K562 (cell line): Measurements from ENCODE around the gene LAMA2.

ENCODE experiments used
- AFF4 ChIP-seq: sonication (generic); formaldehyde crosslinking; IDR thresholded peaks from 2 replicates; pipeline ENCODE4 v1.8.0; 2023; ENCODE audit warnings: mild to moderate bottlenecking, missing genetic modification reagents
- CHD7 ChIP-seq: fragments of 200-600 bp; sonication (generic); IDR thresholded peaks from one replicate; pipeline ENCODE4 v1.6.1; 2012; ENCODE audit warnings: mild to moderate bottlenecking, low read depth, low read length, inconsistent platforms
- CTCF ChIP-seq, 3 experiments: IDR thresholded peaks in 2 of 3; conservative IDR thresholded peaks in 1 of 3; 2 replicates each; pipeline ENCODE4 v1.5.1; 2011 to 2012; ENCODE audit warnings: low read length in 3 of 3, mild to moderate bottlenecking in 3 of 3, control low read depth in 2 of 3, improper control_type of control experiment in 1 of 3, inconsistent platforms in 1 of 3, low read depth in 1 of 3, mixed read lengths in 1 of 3, moderate library complexity in 1 of 3; ENCODE audit not compliant: insufficient read depth in 2 of 3
- CXXC5 ChIP-seq: fragments of 250-450 bp; sonication (Bioruptor Pico); IDR thresholded peaks from 2 replicates; pipeline ENCODE4 v1.8.0; 2022; ENCODE audit warnings: inconsistent platforms, mild to moderate bottlenecking, moderate library complexity
- HDAC3 ChIP-seq: fragments of 450-650 bp; IDR thresholded peaks from 2 replicates; pipeline ENCODE4 v1.6.1; 2018; ENCODE audit warnings: borderline replicate concordance, mild to moderate bottlenecking, moderate library complexity; ENCODE audit not compliant: partially characterized antibody
- ZNF695 ChIP-seq: fragments of 450-650 bp; formaldehyde crosslinking; IDR thresholded peaks from 2 replicates; pipeline ENCODE4 v1.4.0; 2020; ENCODE audit warnings: mild to moderate bottlenecking, moderate library complexity

GRCh38 chr6:129370268-129370916 lies 487.5 kb downstream of the LAMA2 start:
- TF ChIP-seq AFF4 (CRISPR knock-in tag) (no peak), HDAC3 (no peak), CHD7 (no peak), CXXC5 (no peak), ZNF695 (no peak), CTCF (IDR thresholded peaks at IDR 0.05 in 2 of 3, conservative IDR thresholded peaks at IDR 0.05 in 1 of 3; ENCODE audit: insufficient read depth in 2 of 3, low read depth in 1 of 3, low read length in 3 of 3) (peak; percentile 23 to 64 (median 60); a peak in 5 of 6 replicates)
